Measurements from ENCODE around the gene HOXB9. TPM values are rescaled to one million over a fixed set of nuclear protein-coding genes. Genes with fewer than 3 reads are reported as not detected.

HOXB9 gene
- total RNA-seq: under 1 TPM; 0.37 to 0.65 TPM

GRCh38 chr17:48626245-48627117, at the start of gene HOXB9:
Gene HOXB9 (minus strand): TSS chr17:48626358. CDS start chr17:48626269, 89 bp downstream.
- H3K9me3 Mint-ChIP-seq (ENCODE audit: insufficient read depth): no peaks in the 10 kb centered on the region
- peaks cover 18% of the 10 kb centered on the region for H3K4me1 Mint-ChIP-seq (ENCODE audit: low read depth)
- peaks cover 80% of the 10 kb centered on the region for H3K27me3 Mint-ChIP-seq (ENCODE audit: low read depth)
- POLR2A ChIA-PET: interaction anchor here (1.7 kb wide), 1 partner anchor 10 kb away, joined by 7 read pairs; no protein-coding TSS in a partner anchor
- no peaks in the 10 kb centered on the region for H3K36me3 Mint-ChIP-seq (ENCODE audit: low read depth)
- peak within 1 kb of the TSS; percentile 76 for H3K27ac Mint-ChIP-seq
- peak; percentile 13 for ATAC-seq
- H3K4me3 Mint-ChIP-seq: peak within 1 kb of the TSS; percentile 73
- peak; percentile 58 for DNase-seq
- CTCF ChIA-PET: interaction anchor here (0.9 to 3.5 kb wide), 9 partner anchors 8 to 601 kb away, joined by 3 to 34 read pairs (median 5); partner anchors contain the start of gene PRAC2

- H3K27me3 Mint-ChIP-seq (ENCODE audit: low read depth): peaks cover 46% of the 10 kb centered on the region
- ChIA-PET CTCF (interaction anchor here (0.8 to 2.7 kb wide), 11 partner anchors 12 to 211 kb away, joined by 4 to 7 read pairs (median 4); partner anchors contain the start of gene PRAC2), POLR2A (no interaction called here)
- H3K27ac Mint-ChIP-seq: no peak overlapping the region
- ATAC-seq (no peak), DNase-seq (no peak)
- H3K36me3 Mint-ChIP-seq (ENCODE audit: low read depth): no peaks in the 10 kb centered on the region
- no peaks in the 10 kb centered on the region for H3K4me1 Mint-ChIP-seq (ENCODE audit: low read depth)
- no peaks in the 10 kb centered on the region for H3K9me3 Mint-ChIP-seq (ENCODE audit: insufficient read depth)
- no peak overlapping the region for H3K4me3 Mint-ChIP-seq
Observed at GRCh38 chr17:48672340-48672739, 46.2 kb upstream of the HOXB9 start.

GRCh38 chr17:48671697-48672171, 45.6 kb upstream of the HOXB9 start:
- CTCF ChIA-PET: interaction anchor here (0.8 to 2.7 kb wide), 15 partner anchors 8 to 212 kb away, joined by 3 to 7 read pairs (median 4); partner anchors contain the start of gene PRAC2
- Mint-ChIP-seq H3K4me3 (peak overlapping the region; percentile 9), H3K27ac (no peak overlapping the region), H3K36me3 (ENCODE audit: low read depth) (no peaks in the 10 kb centered on the region), H3K27me3 (ENCODE audit: low read depth) (peaks cover 44% of the 10 kb centered on the region), H3K4me1 (ENCODE audit: low read depth) (no peaks in the 10 kb centered on the region), H3K9me3 (ENCODE audit: insufficient read depth) (no peaks in the 10 kb centered on the region)
- ATAC-seq (peak; percentile 73), DNase-seq (peak; percentile 74)
- POLR2A ChIA-PET: no interaction called here

- no peaks in the 10 kb centered on the region for H3K4me1 Mint-ChIP-seq (ENCODE audit: low read depth)
- H3K4me3 Mint-ChIP-seq: no peak overlapping the region
- ATAC-seq (no peak), DNase-seq (no peak)
- no peaks in the 10 kb centered on the region for H3K9me3 Mint-ChIP-seq (ENCODE audit: insufficient read depth)
- no peaks in the 10 kb centered on the region for H3K36me3 Mint-ChIP-seq (ENCODE audit: low read depth)
- ChIA-PET CTCF (interaction anchor here (1.0 to 1.7 kb wide), 2 partner anchors 15 to 27 kb away, joined by 4 to 6 read pairs; no protein-coding TSS in a partner anchor), POLR2A (no interaction called here)
- H3K27ac Mint-ChIP-seq: no peak overlapping the region
- peaks cover 27% of the 10 kb centered on the region for H3K27me3 Mint-ChIP-seq (ENCODE audit: low read depth)
Observed at GRCh38 chr17:48663134-48663924, 37.2 kb upstream of the HOXB9 start.

GRCh38 chr17:48655913-48656312, 29.8 kb upstream of the HOXB9 start:
- Mint-ChIP-seq H3K27ac (no peak overlapping the region), H3K4me1 (ENCODE audit: low read depth) (peaks cover 8% of the 10 kb centered on the region), H3K36me3 (ENCODE audit: low read depth) (no peaks in the 10 kb centered on the region)

GRCh38 chr17:48649741-48650140, 23.6 kb upstream of the HOXB9 start:
- POLR2A ChIA-PET: no interaction called here

More at GRCh38 chr17:48655913-48656312, 29.8 kb upstream of the HOXB9 start:
- H3K27me3 Mint-ChIP-seq (ENCODE audit: low read depth): peaks cover 26% of the 10 kb centered on the region
- DNase-seq: no peak
- H3K9me3 Mint-ChIP-seq (ENCODE audit: insufficient read depth): no peaks in the 10 kb centered on the region
- no peak for ATAC-seq
- ChIA-PET CTCF (interaction anchor here (1.6 kb wide), 2 partner anchors 19 to 23 kb away, joined by 7 to 8 read pairs; no protein-coding TSS in a partner anchor), POLR2A (no interaction called here)
- H3K4me3 Mint-ChIP-seq: no peak overlapping the region

GRCh38 chr17:48647963-48648245, 21.7 kb upstream of the HOXB9 start:
- H3K4me1 Mint-ChIP-seq (ENCODE audit: low read depth): peaks cover 35% of the 10 kb centered on the region
- H3K4me3 Mint-ChIP-seq: peak overlapping the region; percentile 67
- peaks cover 60% of the 10 kb centered on the region for H3K27me3 Mint-ChIP-seq (ENCODE audit: low read depth)
- H3K9me3 Mint-ChIP-seq (ENCODE audit: insufficient read depth): no peaks in the 10 kb centered on the region
- DNase-seq (no peak), ATAC-seq (no peak)
- peak overlapping the region; percentile 24 for H3K27ac Mint-ChIP-seq
- CTCF ChIA-PET: interaction anchor here (0.7 to 2.7 kb wide), 3 partner anchors 11 to 166 kb away, joined by 3 to 14 read pairs (median 5); no protein-coding TSS in a partner anchor
- no peaks in the 10 kb centered on the region for H3K36me3 Mint-ChIP-seq (ENCODE audit: low read depth)
- POLR2A ChIA-PET: no interaction called here

More at GRCh38 chr17:48649741-48650140, 23.6 kb upstream of the HOXB9 start:
- H3K27me3 Mint-ChIP-seq (ENCODE audit: low read depth): peaks cover 43% of the 10 kb centered on the region
- CTCF ChIA-PET: interaction anchor here (0.5 to 2.7 kb wide), 4 partner anchors 13 to 553 kb away, joined by 3 to 14 read pairs (median 3); no protein-coding TSS in a partner anchor
- no peaks in the 10 kb centered on the region for H3K36me3 Mint-ChIP-seq (ENCODE audit: low read depth)
- DNase-seq (no peak), ATAC-seq (no peak)
- H3K4me1 Mint-ChIP-seq (ENCODE audit: low read depth): peaks cover 30% of the 10 kb centered on the region
- no peak overlapping the region for H3K27ac Mint-ChIP-seq
- H3K9me3 Mint-ChIP-seq (ENCODE audit: insufficient read depth): no peaks in the 10 kb centered on the region
- H3K4me3 Mint-ChIP-seq: no peak overlapping the region

GRCh38 chr17:48647103-48647962, 21.2 kb upstream of the HOXB9 start:
- H3K4me3 Mint-ChIP-seq: peak overlapping the region; percentile 74
- peak; percentile 50 for ATAC-seq
- POLR2A ChIA-PET: no interaction called here
- DNase-seq: no peak
- peaks cover 64% of the 10 kb centered on the region for H3K27me3 Mint-ChIP-seq (ENCODE audit: low read depth)
- CTCF ChIA-PET: interaction anchor here (1.5 to 2.7 kb wide), 2 partner anchors 11 to 31 kb away, joined by 5 to 14 read pairs; no protein-coding TSS in a partner anchor
- peaks cover 35% of the 10 kb centered on the region for H3K4me1 Mint-ChIP-seq (ENCODE audit: low read depth)
- no peaks in the 10 kb centered on the region for H3K9me3 Mint-ChIP-seq (ENCODE audit: insufficient read depth)
- no peaks in the 10 kb centered on the region for H3K36me3 Mint-ChIP-seq (ENCODE audit: low read depth)
- H3K27ac Mint-ChIP-seq: peak overlapping the region; percentile 75

- H3K36me3 Mint-ChIP-seq (ENCODE audit: low read depth): peaks cover 2% of the 10 kb centered on the region
- no peaks in the 10 kb centered on the region for H3K9me3 Mint-ChIP-seq (ENCODE audit: insufficient read depth)
- CTCF ChIA-PET: interaction anchor here (1.0 kb wide), 1 partner anchor 10 kb away, joined by 3 read pairs; no protein-coding TSS in a partner anchor
- H3K4me1 Mint-ChIP-seq (ENCODE audit: low read depth): peaks cover 33% of the 10 kb centered on the region
- POLR2A ChIA-PET: no interaction called here
- peak overlapping the region; percentile 74 for H3K4me3 Mint-ChIP-seq
- H3K27me3 Mint-ChIP-seq (ENCODE audit: low read depth): peaks cover 70% of the 10 kb centered on the region
- peak; percentile 42 for DNase-seq
- ATAC-seq: peak; percentile 77
- H3K27ac Mint-ChIP-seq: peak overlapping the region; percentile 75
Observed at GRCh38 chr17:48646183-48647102, 20.3 kb upstream of the HOXB9 start.

GRCh38 chr17:48645639-48646182, 19.6 kb upstream of the HOXB9 start:
- Mint-ChIP-seq H3K4me1 (ENCODE audit: low read depth) (peaks cover 33% of the 10 kb centered on the region), H3K27ac (no peak overlapping the region), H3K27me3 (ENCODE audit: low read depth) (peaks cover 75% of the 10 kb centered on the region), H3K36me3 (ENCODE audit: low read depth) (peaks cover 2% of the 10 kb centered on the region), H3K9me3 (ENCODE audit: insufficient read depth) (no peaks in the 10 kb centered on the region), H3K4me3 (peak overlapping the region; percentile 74)
- ChIA-PET POLR2A (no interaction called here), CTCF (interaction anchor here (1.0 kb wide), 1 partner anchor 9 kb away, joined by 3 read pairs; no protein-coding TSS in a partner anchor)
- DNase-seq: no peak
- no peak for ATAC-seq
